IMR-90 (cell line): Measurements from ENCODE around the gene MID2. TPM values are rescaled to one million over a fixed set of nuclear protein-coding genes. Genes with fewer than 3 reads are reported as not detected.

Source experiments
- ATAC-seq: fragments of 200-7000 bp; cut with Tn5 transposase; 2 replicates; pipeline ENCODE4 v1.9.1; 2020; ENCODE audit warnings: low read depth, mild to moderate bottlenecking, moderate library complexity
- BruUV-seq: library from RNA; stranded (reverse); fragments of 400-500 nt; replicated peaks from 2 replicates; lab custom pipeline; 2021; lab: Mats Ljungman, UMichigan
- CTCF ChIA-PET: fragments of 300-600 bp; formaldehyde crosslinking; extraction: SDS; loops from one replicate; lab custom pipeline; 2021; ENCODE audit warnings: antibody characterized with exemption; lab: Yijun Ruan, JAX
- POLR2A ChIA-PET: fragments of 300-600 bp; sonication (Branson Sonifier 250); formaldehyde crosslinking; loops from one replicate; lab custom pipeline; 2022; ENCODE audit warnings: antibody characterized with exemption; ENCODE audit not compliant: unreplicated experiment; lab: Charles Lee
- DNase-seq: peaks from one replicate; pipeline ENCODE4 v3.0.0; 2013
- H2AFZ ChIP-seq: replicated peaks from 2 replicates; pipeline ENCODE3; 2013; ENCODE audit warnings: low read length, mild to moderate bottlenecking; ENCODE audit not compliant: poor library complexity
- H2AK5ac ChIP-seq: 2 replicates; pipeline ENCODE4 v1.6.1; 2013; ENCODE audit warnings: low read depth, low read length, inconsistent platforms
- H2AK9ac ChIP-seq: replicated peaks from 2 replicates; pipeline ENCODE3; 2013; ENCODE audit warnings: mild to moderate bottlenecking, low read depth, low read length, moderate library complexity; ENCODE audit not compliant: poor library complexity
- H2BK120ac ChIP-seq: 2 replicates; pipeline ENCODE4 v1.6.1; 2013; ENCODE audit warnings: low read depth, low read length, inconsistent platforms
- H2BK15ac ChIP-seq: 3 replicates; pipeline ENCODE4 v1.6.1; 2013; ENCODE audit warnings: low read depth, low read length, inconsistent platforms
- H2BK20ac ChIP-seq: 2 replicates; pipeline ENCODE4 v1.6.1; 2013; ENCODE audit warnings: low read depth, mild to moderate bottlenecking, inconsistent platforms, low read length, moderate library complexity
- H2BK5ac ChIP-seq: 2 replicates; pipeline ENCODE4 v1.6.1; 2013; ENCODE audit warnings: mild to moderate bottlenecking, low read depth, low read length, inconsistent platforms; ENCODE audit not compliant: poor library complexity, severe bottlenecking
- H3K14ac ChIP-seq: replicated peaks from 2 replicates; pipeline ENCODE4 v1.6.1; 2013; ENCODE audit warnings: low read depth, low read length, inconsistent platforms
- H3K18ac ChIP-seq: 2 replicates; pipeline ENCODE4 v1.6.1; 2013; ENCODE audit warnings: low read depth, low read length, control low read depth
- H3K23ac ChIP-seq: 2 replicates; pipeline ENCODE4 v1.6.1; 2013; ENCODE audit warnings: low read depth, low read length, inconsistent platforms
- H3K27ac ChIP-seq: 2 replicates; pipeline ENCODE4 v1.5.1; 2013; ENCODE audit warnings: mild to moderate bottlenecking, control low read depth, low read length; ENCODE audit not compliant: insufficient read depth
- H3K27me3 ChIP-seq: 2 replicates; pipeline ENCODE4 v1.6.1; 2013; ENCODE audit warnings: low read length; ENCODE audit not compliant: control insufficient read depth, insufficient read depth
- H3K36me3 ChIP-seq: 2 replicates; pipeline ENCODE4 v1.6.1; 2013; ENCODE audit warnings: low read length, mixed read lengths; ENCODE audit not compliant: control insufficient read depth, insufficient read depth
- H3K4ac ChIP-seq: 2 replicates; pipeline ENCODE4 v1.6.1; 2013; ENCODE audit warnings: low read depth, low read length, inconsistent platforms
- H3K4me1 ChIP-seq: 2 replicates; pipeline ENCODE4 v1.6.1; 2013; ENCODE audit warnings: low read length, mixed read lengths; ENCODE audit not compliant: control insufficient read depth, insufficient read depth
- H3K4me2 ChIP-seq: 2 replicates; pipeline ENCODE4 v1.6.1; 2013; ENCODE audit warnings: low read depth, mild to moderate bottlenecking, control low read depth, low read length, moderate library complexity
- H3K4me3 ChIP-seq: 2 replicates; pipeline ENCODE4 v1.5.1; 2013; ENCODE audit warnings: low read depth, mild to moderate bottlenecking, control low read depth, low read length, moderate library complexity; ENCODE audit not compliant: insufficient read depth
- H3K56ac ChIP-seq: 2 replicates; pipeline ENCODE4 v1.6.1; 2013; ENCODE audit warnings: low read length, inconsistent platforms; ENCODE audit not compliant: insufficient read depth; ENCODE audit errors: extremely low read depth
- H3K79me1 ChIP-seq, 2 experiments: 2 replicates each; pipeline ENCODE4 v1.6.1; 2013; ENCODE audit warnings: low read length in 2 of 2, inconsistent platforms in 1 of 2, low read depth in 1 of 2
- H3K9ac ChIP-seq: 2 replicates; pipeline ENCODE4 v1.6.1; 2013; ENCODE audit warnings: low read depth, low read length, control low read depth
- H3K9me1 ChIP-seq: 2 replicates; pipeline ENCODE4 v1.6.1; 2013; ENCODE audit warnings: low read length, inconsistent platforms; ENCODE audit not compliant: insufficient read depth
- H3K9me3 ChIP-seq: 2 replicates; pipeline ENCODE4 v1.6.1; 2013; ENCODE audit warnings: low read length; ENCODE audit not compliant: control insufficient read depth, insufficient read depth
- H4K20me1 ChIP-seq: 2 replicates; pipeline ENCODE4 v1.6.1; 2013; ENCODE audit warnings: low read length, inconsistent platforms; ENCODE audit not compliant: insufficient read depth
- H4K5ac ChIP-seq: 2 replicates; pipeline ENCODE4 v1.6.1; 2013; ENCODE audit warnings: mild to moderate bottlenecking, low read depth, low read length, control low read depth
- H4K8ac ChIP-seq, 2 experiments: 2 replicates each; pipeline ENCODE4 v1.6.1; 2013; ENCODE audit warnings: low read depth in 2 of 2, low read length in 2 of 2, control low read depth in 1 of 2, inconsistent platforms in 1 of 2
- H4K91ac ChIP-seq: 2 replicates; pipeline ENCODE4 v1.6.1; 2013; ENCODE audit warnings: low read depth, low read length, inconsistent platforms; ENCODE audit not compliant: insufficient read depth
- MAFK ChIP-seq: IDR thresholded peaks from 2 replicates; pipeline ENCODE4 v1.6.1; 2012; ENCODE audit warnings: low read depth, low read length, improper control_type of control experiment
- RAD21 ChIP-seq: IDR thresholded peaks from 2 replicates; pipeline ENCODE4 v1.6.1; 2012; ENCODE audit warnings: low read length, improper control_type of control experiment
- RCOR1 ChIP-seq: IDR thresholded peaks from 2 replicates; pipeline ENCODE4 v1.6.1; 2012; ENCODE audit warnings: mild to moderate bottlenecking, low read length, improper control_type of control experiment; ENCODE audit not compliant: insufficient replicate concordance
- SMC3 ChIP-seq: fragments of 150-350 bp; IDR thresholded peaks from 2 replicates; pipeline ENCODE4 v1.6.1; 2016; ENCODE audit warnings: low read depth, mild to moderate bottlenecking, antibody characterized with exemption, low read length, moderate library complexity
- WGBS, 2 experiments: methylation state at CpG; one replicate each; pipeline versions ENCODE4 v1.1.5 to v1.1.7; 2013; ENCODE audit warnings: missing lambda C conversion rate in 2 of 2; ENCODE audit not compliant: insufficient read length in 1 of 2; ENCODE audit errors: extremely low coverage in 2 of 2; 5-methylcytosine and 5-hydroxymethylcytosine counted together
- dilution Hi-C: fragments of 300-500 bp; cut with HindIII; formaldehyde crosslinking; loops from one replicate; pipeline ENCODE4 v1.14.3; 2018; ENCODE audit warnings: low sequenced_read_pairs; ENCODE audit not compliant: unreplicated experiment
- in situ Hi-C: fragments of 300-500 bp; cut with MboI; formaldehyde crosslinking; loops from 3 replicates; pipeline ENCODE4 v1.14.3; 2019; ENCODE audit warnings: low sequenced_read_pairs, inconsistent platforms, mixed read lengths
- intact Hi-C: fragments of 100-400 bp; cut with micrococcal nuclease; formaldehyde crosslinking; loops from 2 replicates; pipeline ENCODE4 v1.10.0; 2022
- polyA plus RNA-seq, 3 experiments: library from polyadenylated mRNA; depleted of rRNA; stranded (reverse); fragments of >200 nt; gene quantifications; 2 replicates each; pipeline ENCODE4 v1.2.3, GENCODE V29; 2012; ENCODE audit warnings: low replicate concordance in 1 of 3
- total RNA-seq: library from RNA; depleted of rRNA; stranded (reverse); fragments of >200 nt; gene quantifications from 2 replicates; pipeline ENCODE4 v1.2.3, GENCODE V29; 2012

MID2 gene
- total and polyA plus RNA-seq, 2 of the 4 experiments (the other 2 are of a cell fraction) = 1.1 to 4.7 TPM

DNA sequence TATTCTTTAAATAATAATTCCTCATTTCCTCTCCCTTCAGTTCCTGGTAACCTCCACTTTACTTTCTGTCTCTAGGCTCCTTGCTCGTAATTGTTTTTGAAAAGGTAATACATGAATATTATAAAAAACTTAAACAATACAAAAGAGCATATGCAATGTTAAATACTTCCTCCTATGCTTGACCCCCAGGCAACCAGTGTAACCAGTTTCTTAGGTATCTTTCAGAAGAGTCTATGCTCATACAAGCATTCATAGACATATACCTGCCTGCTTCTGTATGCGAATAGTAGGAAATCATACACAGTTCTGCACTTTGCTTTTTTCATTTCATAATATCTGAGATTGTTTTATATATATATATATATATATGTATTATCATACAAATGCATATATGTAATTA is 2.6 kb upstream of the MID2 start:
- Histone ChIP-seq H4K5ac (no peak overlapping the region), H2BK15ac (no peak overlapping the region), H3K27me3 (peaks cover 6% of the 10 kb centered on the region; the same call in 1 of the 2 replicates), H3K9ac (no peak overlapping the region), H4K8ac (no peak overlapping the region), H4K20me1 (no peaks in the 10 kb centered on the region; the same call in 1 of the 2 replicates), H2BK120ac (no peak overlapping the region), H3K14ac (no peak overlapping the region), H3K9me3 (peaks cover 9% of the 10 kb centered on the region), H2AK5ac (no peak overlapping the region), H3K56ac (no peak overlapping the region), H2AFZ (no peak overlapping the region), H3K79me1 (no peaks in the 10 kb centered on the region), H3K4me3 (no peak overlapping the region), H2BK5ac (no peak overlapping the region), H3K18ac (no peak overlapping the region), H2AK9ac (no peak overlapping the region), H2BK20ac (no peak overlapping the region), H3K27ac (no peak overlapping the region), H4K91ac (no peak overlapping the region), H3K4me2 (no peak overlapping the region), H3K9me1 (no peaks in the 10 kb centered on the region), H3K23ac (no peak overlapping the region), H3K36me3 (no peaks in the 10 kb centered on the region), H3K4me1 (no peaks in the 10 kb centered on the region), H3K4ac (no peak overlapping the region)
- dilution Hi-C loops = no loop called here
- DNase-seq (no peak), ATAC-seq (no peak)
- ChIA-PET POLR2A (no interaction called here), CTCF (no interaction called here)
- no CpG with 5 or more reads among the region's 2 CpGs for WGBS, 2 experiments
- BruUV-seq = no TSS peak
- in situ Hi-C loops = no loop called here
- TF ChIP-seq MAFK = no peak
- TF ChIP-seq RCOR1 = no peak
- no peak for TF ChIP-seq SMC3
- TF ChIP-seq RAD21 = no peak
- intact Hi-C loops = no loop called here
